H9 (cell line): ENCODE measurements around the gene EFCAB6. TPM values are rescaled to one million over a fixed set of nuclear protein-coding genes. Genes with fewer than 3 reads are reported as not detected.

Experiments used
- DNase-seq: peaks from one replicate; pipeline ENCODE4 v3.0.0-alpha.2; 2017
- H2AFZ ChIP-seq: one replicate; pipeline ENCODE4 v1.6.1; 2013; ENCODE audit warnings: mild to moderate bottlenecking, low read length, control low read depth, moderate library complexity
- H2AK5ac ChIP-seq: 2 replicates; pipeline ENCODE4 v1.6.1; 2013; ENCODE audit warnings: low read length, control low read depth, mixed read lengths; ENCODE audit not compliant: insufficient read length
- H2BK120ac ChIP-seq: one replicate; pipeline ENCODE4 v1.6.1; 2013; ENCODE audit warnings: low read depth, mild to moderate bottlenecking, low read length, control low read depth, inconsistent platforms; ENCODE audit not compliant: poor library complexity, severe bottlenecking
- H2BK12ac ChIP-seq: 2 replicates; pipeline ENCODE4 v1.6.1; 2013; ENCODE audit warnings: low read length, control low read depth, mixed read lengths, low read depth; ENCODE audit not compliant: insufficient read length
- H2BK15ac ChIP-seq: 2 replicates; pipeline ENCODE4 v1.6.1; 2013; ENCODE audit warnings: low read depth, low read length, control low read depth
- H2BK20ac ChIP-seq: one replicate; pipeline ENCODE4 v1.6.1; 2013; ENCODE audit warnings: low read depth, mild to moderate bottlenecking, low read length, control low read depth, inconsistent platforms; ENCODE audit not compliant: poor library complexity, severe bottlenecking
- H2BK5ac ChIP-seq: 2 replicates; pipeline ENCODE4 v1.6.1; 2013; ENCODE audit warnings: low read length, control low read depth, mixed read lengths; ENCODE audit not compliant: insufficient read length
- H3K14ac ChIP-seq: 2 replicates; pipeline ENCODE4 v1.6.1; 2013; ENCODE audit warnings: low read length, control low read depth; ENCODE audit not compliant: insufficient read depth
- H3K18ac ChIP-seq: 2 replicates; pipeline ENCODE4 v1.6.1; 2013; ENCODE audit warnings: low read depth, mild to moderate bottlenecking, mixed read lengths, low read length, control low read depth; ENCODE audit not compliant: insufficient read length
- H3K23ac ChIP-seq: 2 replicates; pipeline ENCODE4 v1.6.1; 2013; ENCODE audit warnings: low read length, control low read depth, mixed read lengths, low read depth; ENCODE audit not compliant: insufficient read length
- H3K23me2 ChIP-seq: 2 replicates; pipeline ENCODE4 v1.6.1; 2013; ENCODE audit warnings: low read depth, mild to moderate bottlenecking, mixed read lengths, low read length, control low read depth; ENCODE audit not compliant: insufficient read length, poor library complexity, severe bottlenecking
- H3K27ac ChIP-seq: 2 replicates; pipeline ENCODE4 v1.5.1; 2013; ENCODE audit warnings: low read length, control low read depth, mixed read lengths, low read depth; ENCODE audit not compliant: insufficient read length
- H3K27me3 ChIP-seq: 2 replicates; pipeline ENCODE4 v1.6.1; 2013; ENCODE audit warnings: low read length, control low read depth, inconsistent platforms; ENCODE audit not compliant: insufficient read depth
- H3K4ac ChIP-seq: 2 replicates; pipeline ENCODE4 v1.6.1; 2013; ENCODE audit warnings: low read depth, mild to moderate bottlenecking, control low read depth, inconsistent platforms, low read length, moderate library complexity
- H3K4me1 ChIP-seq: 2 replicates; pipeline ENCODE4 v1.6.1; 2013; ENCODE audit warnings: low read length, control low read depth, inconsistent platforms; ENCODE audit not compliant: insufficient read depth
- H3K4me2 ChIP-seq: 2 replicates; pipeline ENCODE4 v1.6.1; 2013; ENCODE audit warnings: low read length, control low read depth, mixed read lengths; ENCODE audit not compliant: insufficient read length, insufficient read depth
- H3K56ac ChIP-seq: 2 replicates; pipeline ENCODE4 v1.6.1; 2013; ENCODE audit warnings: low read depth, mild to moderate bottlenecking, mixed read lengths, low read length, control low read depth; ENCODE audit not compliant: insufficient read length
- H3K79me1 ChIP-seq: 2 replicates; pipeline ENCODE4 v1.6.1; 2013; ENCODE audit warnings: low read depth, mild to moderate bottlenecking, moderate library complexity, low read length, control low read depth, inconsistent platforms; ENCODE audit not compliant: insufficient read depth, poor library complexity, severe bottlenecking
- H3K79me2 ChIP-seq: 2 replicates; pipeline ENCODE4 v1.6.1; 2013; ENCODE audit warnings: low read length, control low read depth, inconsistent platforms; ENCODE audit not compliant: insufficient read depth
- H3K9ac ChIP-seq: 2 replicates; pipeline ENCODE4 v1.6.1; 2013; ENCODE audit warnings: low read length, control low read depth, mixed read lengths; ENCODE audit not compliant: insufficient read length; ENCODE audit errors: extremely low read depth
- H3K9me3 ChIP-seq: one replicate; pipeline ENCODE4 v1.6.1; 2013; ENCODE audit warnings: low read depth, low read length, inconsistent platforms; ENCODE audit not compliant: control insufficient read depth
- H3T11ph ChIP-seq: one replicate; pipeline ENCODE4 v1.6.1; 2013; ENCODE audit warnings: mild to moderate bottlenecking, low read length, control low read depth, inconsistent platforms
- H4K20me1 ChIP-seq: one replicate; pipeline ENCODE4 v1.6.1; 2013; ENCODE audit not compliant: control insufficient read depth, insufficient read length, insufficient read depth
- H4K5ac ChIP-seq: 2 replicates; pipeline ENCODE4 v1.6.1; 2013; ENCODE audit warnings: low read depth, mild to moderate bottlenecking, mixed read lengths, low read length, control low read depth; ENCODE audit not compliant: insufficient read length
- H4K8ac ChIP-seq: replicated peaks from 2 replicates; pipeline ENCODE4 v1.6.1; 2013; ENCODE audit warnings: low read length, control low read depth, mixed read lengths, low read depth; ENCODE audit not compliant: insufficient read length
- H4K91ac ChIP-seq: 2 replicates; pipeline ENCODE4 v1.6.1; 2013; ENCODE audit warnings: low read depth, mild to moderate bottlenecking, moderate library complexity, mixed read lengths, low read length, control low read depth; ENCODE audit not compliant: insufficient read length
- H3K27ac Mint-ChIP-seq, 3 experiments: 2 replicates in 2 of 3; 3 replicates in 1 of 3; pipeline ENCODE4 v1.8.0; 2020 to 2021; ENCODE audit warnings: mixed read lengths in 3 of 3, mild to moderate bottlenecking in 1 of 3, moderate library complexity in 1 of 3
- H3K27me3 Mint-ChIP-seq: 2 replicates; pipeline ENCODE4 v1.8.0; 2021; ENCODE audit warnings: low read depth, mild to moderate bottlenecking, moderate library complexity, mixed read lengths
- H3K36me3 Mint-ChIP-seq, 3 experiments: 2 replicates in 2 of 3; 3 replicates in 1 of 3; pipeline ENCODE4 v1.8.0; 2020 to 2021; ENCODE audit warnings: low read depth in 3 of 3, mixed read lengths in 3 of 3; ENCODE audit not compliant: insufficient read depth in 1 of 3
- H3K4me1 Mint-ChIP-seq, 2 experiments: 2 replicates each; pipeline ENCODE4 v1.8.0; 2020; ENCODE audit warnings: mixed read lengths in 2 of 2
- H3K4me3 Mint-ChIP-seq, 2 experiments: 2 replicates in 1 of 2; 3 replicates in 1 of 2; pipeline ENCODE4 v1.8.0; 2020 to 2021; ENCODE audit warnings: mild to moderate bottlenecking in 2 of 2, mixed read lengths in 2 of 2, moderate library complexity in 1 of 2
- H3K9me3 Mint-ChIP-seq, 2 experiments: 2 replicates in 1 of 2; 3 replicates in 1 of 2; pipeline ENCODE4 v1.8.0; 2020; ENCODE audit warnings: mild to moderate bottlenecking in 2 of 2, mixed read lengths in 2 of 2, moderate library complexity in 1 of 2
- WGBS: extraction: QIAGEN DNeasy Blood & Tissue Kit; methylation state at CpG from one replicate; pipeline ENCODE4 v1.1.7; 2013; ENCODE audit warnings: missing lambda C conversion rate, low lambda C conversion rate, mixed read lengths; ENCODE audit not compliant: insufficient read length; ENCODE audit errors: extremely low coverage; 5-methylcytosine and 5-hydroxymethylcytosine counted together
- total RNA-seq: library from RNA; stranded (reverse); gene quantifications from 2 replicates; pipeline ENCODE4 v1.2.1, GENCODE V29; 2021
- TF ChIP-seq, protein P1 (sequence below): fragments of 200-600 bp; sonication (generic); conservative IDR thresholded peaks from 3 replicates; pipeline ENCODE4 v1.8.0; 2021; ENCODE audit warnings: antibody characterized with exemption, mild to moderate bottlenecking

EFCAB6 gene
- total RNA-seq, 1 experiment from 2014 or later, result 0.31 TPM

DNA sequence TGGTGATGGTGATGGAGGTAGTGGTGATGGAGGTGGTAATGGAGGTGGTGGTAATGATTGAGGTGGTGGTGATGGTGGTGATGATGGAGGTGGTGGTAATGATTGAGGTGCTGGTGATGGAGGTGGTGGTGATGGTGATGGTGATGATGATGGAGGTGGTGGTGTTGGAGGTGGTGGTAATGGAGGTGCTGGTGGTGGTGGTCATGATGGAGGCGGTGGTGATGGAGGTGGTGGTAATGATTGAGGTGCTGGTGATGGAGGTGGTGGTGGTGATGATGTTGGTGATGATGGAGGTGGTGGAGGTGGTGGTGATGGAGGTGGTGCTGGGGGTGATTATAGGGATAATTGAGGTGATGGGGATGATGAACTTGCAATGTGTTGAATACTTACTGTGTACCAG, 320.4 kb downstream of the EFCAB6 start:
- Histone ChIP-seq H3K14ac (no peak overlapping the region), H3K56ac (no peak overlapping the region), H3K27ac (no peak overlapping the region), H2BK12ac (no peak overlapping the region), H3K79me2 (no peaks in the 10 kb centered on the region), H3K4me2 (no peak overlapping the region), H4K5ac (no peak overlapping the region), H3K9me3 (no peaks in the 10 kb centered on the region), H2BK5ac (no peak overlapping the region), H3K23me2 (no peaks in the 10 kb centered on the region), H2BK120ac (no peak overlapping the region), H3K9ac (no peak overlapping the region), H3K79me1 (no peaks in the 10 kb centered on the region), H3T11ph (no peak overlapping the region), H2AK5ac (no peak overlapping the region), H4K20me1 (no peaks in the 10 kb centered on the region), H2AFZ (no peak overlapping the region), H2BK20ac (no peak overlapping the region), H3K27me3 (no peaks in the 10 kb centered on the region), H4K91ac (no peak overlapping the region), H2BK15ac (no peak overlapping the region), H3K18ac (no peak overlapping the region), H3K4ac (no peak overlapping the region), H4K8ac (no peak overlapping the region), H3K23ac (no peak overlapping the region), H3K4me1 (no peaks in the 10 kb centered on the region)
- WGBS, result no CpG with 5 or more reads among the region's 1 CpG
- Mint-ChIP-seq H3K36me3 (peaks cover 0 to 11% (median 2%) of the 10 kb centered on the region in 3 experiments; a peak in 3 of 7 replicates), H3K4me1 (no peaks in the 10 kb centered on the region), H3K27me3 (peaks cover 8% of the 10 kb centered on the region), H3K27ac (no peak overlapping the region), H3K4me3 (no peak overlapping the region), H3K9me3 (peaks cover 12 to 22% of the 10 kb centered on the region in 2 experiments)
- TF ChIP-seq, protein P1, sequence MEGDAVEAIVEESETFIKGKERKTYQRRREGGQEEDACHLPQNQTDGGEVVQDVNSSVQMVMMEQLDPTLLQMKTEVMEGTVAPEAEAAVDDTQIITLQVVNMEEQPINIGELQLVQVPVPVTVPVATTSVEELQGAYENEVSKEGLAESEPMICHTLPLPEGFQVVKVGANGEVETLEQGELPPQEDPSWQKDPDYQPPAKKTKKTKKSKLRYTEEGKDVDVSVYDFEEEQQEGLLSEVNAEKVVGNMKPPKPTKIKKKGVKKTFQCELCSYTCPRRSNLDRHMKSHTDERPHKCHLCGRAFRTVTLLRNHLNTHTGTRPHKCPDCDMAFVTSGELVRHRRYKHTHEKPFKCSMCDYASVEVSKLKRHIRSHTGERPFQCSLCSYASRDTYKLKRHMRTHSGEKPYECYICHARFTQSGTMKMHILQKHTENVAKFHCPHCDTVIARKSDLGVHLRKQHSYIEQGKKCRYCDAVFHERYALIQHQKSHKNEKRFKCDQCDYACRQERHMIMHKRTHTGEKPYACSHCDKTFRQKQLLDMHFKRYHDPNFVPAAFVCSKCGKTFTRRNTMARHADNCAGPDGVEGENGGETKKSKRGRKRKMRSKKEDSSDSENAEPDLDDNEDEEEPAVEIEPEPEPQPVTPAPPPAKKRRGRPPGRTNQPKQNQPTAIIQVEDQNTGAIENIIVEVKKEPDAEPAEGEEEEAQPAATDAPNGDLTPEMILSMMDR, result no peak
- DNase-seq, result no peak
